ENCODE measurements around the gene MVB12B. TPM values are rescaled to one million over a fixed set of nuclear protein-coding genes. Genes with fewer than 3 reads are reported as not detected.

Gene MVB12B
- total RNA-seq, 1 experiment from 2014 or later: 5.8 TPM

GRCh38 chr9:126365780-126366179 is 39.2 kb downstream of the MVB12B start:
- H3K4me1 Mint-ChIP-seq: peaks cover 10 to 19% of the 10 kb centered on the region in 2 experiments

More at GRCh38 chr9:126365780-126366179, 39.2 kb downstream of the MVB12B start:
- TF ChIP-seq, protein P1, sequence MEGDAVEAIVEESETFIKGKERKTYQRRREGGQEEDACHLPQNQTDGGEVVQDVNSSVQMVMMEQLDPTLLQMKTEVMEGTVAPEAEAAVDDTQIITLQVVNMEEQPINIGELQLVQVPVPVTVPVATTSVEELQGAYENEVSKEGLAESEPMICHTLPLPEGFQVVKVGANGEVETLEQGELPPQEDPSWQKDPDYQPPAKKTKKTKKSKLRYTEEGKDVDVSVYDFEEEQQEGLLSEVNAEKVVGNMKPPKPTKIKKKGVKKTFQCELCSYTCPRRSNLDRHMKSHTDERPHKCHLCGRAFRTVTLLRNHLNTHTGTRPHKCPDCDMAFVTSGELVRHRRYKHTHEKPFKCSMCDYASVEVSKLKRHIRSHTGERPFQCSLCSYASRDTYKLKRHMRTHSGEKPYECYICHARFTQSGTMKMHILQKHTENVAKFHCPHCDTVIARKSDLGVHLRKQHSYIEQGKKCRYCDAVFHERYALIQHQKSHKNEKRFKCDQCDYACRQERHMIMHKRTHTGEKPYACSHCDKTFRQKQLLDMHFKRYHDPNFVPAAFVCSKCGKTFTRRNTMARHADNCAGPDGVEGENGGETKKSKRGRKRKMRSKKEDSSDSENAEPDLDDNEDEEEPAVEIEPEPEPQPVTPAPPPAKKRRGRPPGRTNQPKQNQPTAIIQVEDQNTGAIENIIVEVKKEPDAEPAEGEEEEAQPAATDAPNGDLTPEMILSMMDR (conservative IDR thresholded peaks at IDR 0.05): peak; percentile 40; the same call in 2 of the 3 replicates
- Histone ChIP-seq H4K5ac (ENCODE audit: insufficient read length, low read depth, low read length) (no peak overlapping the region), H3K18ac (ENCODE audit: insufficient read length, low read depth, low read length) (no peak overlapping the region), H2AK5ac (ENCODE audit: insufficient read length, low read length) (no peak overlapping the region), H2BK5ac (ENCODE audit: insufficient read length, low read length) (no peak overlapping the region), H3K27me3 (ENCODE audit: insufficient read depth, low read length) (no peaks in the 10 kb centered on the region), H3K4me1 (ENCODE audit: insufficient read depth, low read length) (no peaks in the 10 kb centered on the region), H3K14ac (ENCODE audit: insufficient read depth, low read length) (no peak overlapping the region), H3K4me2 (ENCODE audit: insufficient read depth, insufficient read length, low read length) (no peak overlapping the region), H3K27ac (ENCODE audit: insufficient read length, low read depth, low read length) (no peak overlapping the region), H3K9ac (ENCODE audit: extremely low read depth, insufficient read length, low read length) (no peak overlapping the region), H3K79me1 (ENCODE audit: insufficient read depth, low read depth, low read length, poor library complexity, severe bottlenecking) (no peaks in the 10 kb centered on the region), H4K91ac (ENCODE audit: insufficient read length, low read depth, low read length) (no peak overlapping the region), H3K23ac (ENCODE audit: insufficient read length, low read depth, low read length) (no peak overlapping the region), H2BK15ac (ENCODE audit: low read depth, low read length) (no peak overlapping the region), H3T11ph (ENCODE audit: low read length) (no peak overlapping the region), H3K23me2 (ENCODE audit: insufficient read length, low read depth, low read length, poor library complexity, severe bottlenecking) (no peaks in the 10 kb centered on the region), H2BK120ac (ENCODE audit: low read depth, low read length, poor library complexity, severe bottlenecking) (no peak overlapping the region), H3K9me3 (ENCODE audit: control insufficient read depth, low read depth, low read length) (no peaks in the 10 kb centered on the region), H2AFZ (ENCODE audit: low read length) (no peak overlapping the region), H3K4ac (ENCODE audit: low read depth, low read length) (no peak overlapping the region), H2BK12ac (ENCODE audit: insufficient read length, low read depth, low read length) (no peak overlapping the region), H4K8ac (replicated peaks; ENCODE audit: insufficient read length, low read depth, low read length) (no peak overlapping the region), H3K79me2 (ENCODE audit: insufficient read depth, low read length) (no peaks in the 10 kb centered on the region), H4K20me1 (ENCODE audit: control insufficient read depth, insufficient read depth, insufficient read length) (no peaks in the 10 kb centered on the region), H2BK20ac (ENCODE audit: low read depth, low read length, poor library complexity, severe bottlenecking) (no peak overlapping the region), H3K56ac (ENCODE audit: insufficient read length, low read depth, low read length) (no peak overlapping the region)
- Mint-ChIP-seq H3K4me3 (no peak overlapping the region; a peak in 1 of 5 replicates), H3K9me3 (peaks cover 16 to 22% of the 10 kb centered on the region in 2 experiments), H3K27ac (peak overlapping the region; percentile 48 to 83 (median 57); a peak in 3 of 7 replicates), H3K27me3 (ENCODE audit: low read depth) (no peaks in the 10 kb centered on the region), H3K36me3 (ENCODE audit: insufficient read depth in 1 of 3, low read depth in 3 of 3) (peaks cover 6 to 22% (median 8%) of the 10 kb centered on the region in 3 experiments; a peak in 6 of 7 replicates)
- DNase-seq: no peak
- WGBS (ENCODE audit: extremely low coverage, insufficient read length, low lambda C conversion rate): no CpG with 5 or more reads among the region's 3 CpGs
